SH-SY5Y (cell line): ENCODE results near the gene FLVCR2.

Experiments
- GATA2 ChIP-seq: IDR thresholded peaks from 2 replicates; pipeline ENCODE4 v1.6.1; 2011; ENCODE audit warnings: mild to moderate bottlenecking, low read depth, low read length
- GATA3 ChIP-seq: IDR thresholded peaks from 2 replicates; pipeline ENCODE4 v1.6.1; 2011; ENCODE audit warnings: low read depth, mild to moderate bottlenecking, low read length, moderate library complexity

- TF ChIP-seq GATA2 (no peak), GATA3 (no peak)
Measured at GRCh38 chr14:75562089-75562488, 16.3 kb upstream of the FLVCR2 start.
